K562 (cell line): ENCODE measurements around the gene CNDP2. TPM values are rescaled to one million over a fixed set of nuclear protein-coding genes. Genes with fewer than 3 reads are reported as not detected.

Experiments used
- BDP1 ChIP-seq: IDR thresholded peaks from 3 replicates; pipeline ENCODE4 v1.6.1; 2011; ENCODE audit not compliant: insufficient read length, insufficient read depth
- BRF1 ChIP-seq: IDR thresholded peaks from 3 replicates; pipeline ENCODE4 v1.6.1; 2011; ENCODE audit warnings: borderline replicate concordance, mild to moderate bottlenecking; ENCODE audit not compliant: insufficient read length; ENCODE audit errors: extremely low read depth
- JUN ChIP-seq, 2 experiments: sonication (generic) in 1 of 2; formaldehyde crosslinking in 1 of 2; IDR thresholded peaks; 2 replicates each; pipeline versions ENCODE4 v1.6.1 to v1.8.0; 2012 to 2022; ENCODE audit warnings: borderline replicate concordance in 2 of 2, mild to moderate bottlenecking in 2 of 2, improper control_type of control experiment in 1 of 2, low read depth in 1 of 2, low read length in 1 of 2, missing genetic modification reagents in 1 of 2
- POLR2A ChIP-seq: fragments of 450-650 bp; conservative IDR thresholded peaks from 2 replicates; pipeline ENCODE4 v1.6.1; 2016
- SAP30 ChIP-seq: fragments of 200-600 bp; sonication (generic); IDR thresholded peaks from 2 replicates; pipeline ENCODE4 v1.6.1; 2012; ENCODE audit warnings: borderline replicate concordance, low read depth, mild to moderate bottlenecking, moderate library complexity, low read length, control low read depth, inconsistent platforms; ENCODE audit not compliant: insufficient read depth, poor library complexity, severe bottlenecking
- SP1 ChIP-seq: sonication (generic); formaldehyde crosslinking; IDR thresholded peaks from 2 replicates; pipeline ENCODE4 v1.8.1; 2022; ENCODE audit warnings: mild to moderate bottlenecking, missing genetic modification reagents
- YBX1 ChIP-seq: fragments of 450-650 bp; IDR thresholded peaks from 2 replicates; pipeline ENCODE4 v1.7.1; 2016; ENCODE audit warnings: mild to moderate bottlenecking
- polyA plus RNA-seq, 8 experiments: library from polyadenylated mRNA; depleted of rRNA in 4 of 8; stranded (reverse) in 5 of 8; unstranded in 3 of 8; fragments of >200 nt; fragmentation: Nextera tagmentation in 2 of 8; fragmentation: Illumina TruSeq in 1 of 8; extraction: Ambion mirVana in 2 of 8; extraction: Trizol in 1 of 8; gene quantifications; 2 replicates each; pipeline versions ENCODE4 v1.2.1 to v1.2.3, GENCODE V29; 2011 to 2014; ENCODE audit warnings: inconsistent platforms in 1 of 8, missing spikeins in 1 of 8
- total RNA-seq, 7 experiments: library from RNA; depleted of rRNA in 6 of 7; stranded (reverse); fragments of >200 nt in 6 of 7; fragmentation: Illumina TruSeq in 2 of 7; extraction: Trizol in 2 of 7; gene quantifications; 2 replicates each; pipeline versions ENCODE4 v1.2.1 to v1.2.3, GENCODE V29; 2011 to 2021; ENCODE audit warnings: low replicate concordance in 1 of 7
- TF ChIP-seq, protein P1 (sequence below): sonication (generic); formaldehyde crosslinking; IDR thresholded peaks from 2 replicates; pipeline ENCODE4 v1.8.0; 2023; ENCODE audit warnings: mild to moderate bottlenecking, missing genetic modification reagents
- TF ChIP-seq, protein P2 (sequence below): fragments of 450-650 bp; IDR thresholded peaks from 2 replicates; pipeline ENCODE4 v1.6.1; 2017; ENCODE audit warnings: antibody characterized with exemption, mild to moderate bottlenecking
- TF ChIP-seq, protein P3 (sequence below): fragments of 150-350 bp; IDR thresholded peaks from 2 replicates; pipeline ENCODE4 v1.6.1; 2014; ENCODE audit warnings: low read depth, mild to moderate bottlenecking, low read length, borderline replicate concordance
- TF ChIP-seq, protein P4 (sequence below), 2 experiments: IDR thresholded peaks; 2 replicates each; pipeline ENCODE4 v1.6.1; 2011; ENCODE audit warnings: borderline replicate concordance in 1 of 2, control low read depth in 1 of 2, low read depth in 1 of 2, low read length in 1 of 2, mild to moderate bottlenecking in 1 of 2, mixed read lengths in 1 of 2, moderate library complexity in 1 of 2; ENCODE audit not compliant: insufficient read depth in 1 of 2, insufficient read length in 1 of 2, poor library complexity in 1 of 2, severe bottlenecking in 1 of 2; ENCODE audit errors: extremely low read depth in 1 of 2
- TF ChIP-seq, protein P5 (sequence below): fragments of 250-450 bp; sonication (Bioruptor Pico); IDR thresholded peaks from 2 replicates; pipeline ENCODE4 v1.8.0; 2021; ENCODE audit warnings: mild to moderate bottlenecking, moderate library complexity

CNDP2 gene
- total and polyA plus RNA-seq, 9 of the 15 experiments (the other 6 are each of a cell fraction or from before 2014, with no cell fraction given), result 34.1 to 128 (median 53.8) TPM

DNA sequence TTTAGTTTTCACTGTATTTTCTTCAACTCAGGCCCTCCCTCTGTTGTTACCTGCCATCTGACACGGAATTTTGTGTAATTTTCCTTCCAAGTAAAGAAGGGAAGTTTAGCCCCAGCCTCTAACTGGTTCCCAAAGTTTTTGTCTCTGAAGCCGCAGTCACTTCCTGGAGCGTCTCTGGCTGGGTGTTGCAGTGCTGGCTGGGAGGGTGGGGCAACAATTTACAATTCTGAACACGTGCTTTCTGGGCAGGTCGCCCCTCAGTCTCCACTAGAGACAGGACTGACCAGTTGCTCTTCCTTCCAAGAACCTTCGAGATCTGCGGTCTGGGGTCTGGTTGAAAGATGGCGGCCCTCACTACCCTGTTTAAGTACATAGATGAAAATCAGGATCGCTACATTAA lies 3.5 kb downstream of the CNDP2 start (continued):
- TF ChIP-seq, protein P1, sequence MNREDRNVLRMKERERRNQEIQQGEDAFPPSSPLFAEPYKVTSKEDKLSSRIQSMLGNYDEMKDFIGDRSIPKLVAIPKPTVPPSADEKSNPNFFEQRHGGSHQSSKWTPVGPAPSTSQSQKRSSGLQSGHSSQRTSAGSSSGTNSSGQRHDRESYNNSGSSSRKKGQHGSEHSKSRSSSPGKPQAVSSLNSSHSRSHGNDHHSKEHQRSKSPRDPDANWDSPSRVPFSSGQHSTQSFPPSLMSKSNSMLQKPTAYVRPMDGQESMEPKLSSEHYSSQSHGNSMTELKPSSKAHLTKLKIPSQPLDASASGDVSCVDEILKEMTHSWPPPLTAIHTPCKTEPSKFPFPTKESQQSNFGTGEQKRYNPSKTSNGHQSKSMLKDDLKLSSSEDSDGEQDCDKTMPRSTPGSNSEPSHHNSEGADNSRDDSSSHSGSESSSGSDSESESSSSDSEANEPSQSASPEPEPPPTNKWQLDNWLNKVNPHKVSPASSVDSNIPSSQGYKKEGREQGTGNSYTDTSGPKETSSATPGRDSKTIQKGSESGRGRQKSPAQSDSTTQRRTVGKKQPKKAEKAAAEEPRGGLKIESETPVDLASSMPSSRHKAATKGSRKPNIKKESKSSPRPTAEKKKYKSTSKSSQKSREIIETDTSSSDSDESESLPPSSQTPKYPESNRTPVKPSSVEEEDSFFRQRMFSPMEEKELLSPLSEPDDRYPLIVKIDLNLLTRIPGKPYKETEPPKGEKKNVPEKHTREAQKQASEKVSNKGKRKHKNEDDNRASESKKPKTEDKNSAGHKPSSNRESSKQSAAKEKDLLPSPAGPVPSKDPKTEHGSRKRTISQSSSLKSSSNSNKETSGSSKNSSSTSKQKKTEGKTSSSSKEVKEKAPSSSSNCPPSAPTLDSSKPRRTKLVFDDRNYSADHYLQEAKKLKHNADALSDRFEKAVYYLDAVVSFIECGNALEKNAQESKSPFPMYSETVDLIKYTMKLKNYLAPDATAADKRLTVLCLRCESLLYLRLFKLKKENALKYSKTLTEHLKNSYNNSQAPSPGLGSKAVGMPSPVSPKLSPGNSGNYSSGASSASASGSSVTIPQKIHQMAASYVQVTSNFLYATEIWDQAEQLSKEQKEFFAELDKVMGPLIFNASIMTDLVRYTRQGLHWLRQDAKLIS, result no peak
- TF ChIP-seq, protein P2, sequence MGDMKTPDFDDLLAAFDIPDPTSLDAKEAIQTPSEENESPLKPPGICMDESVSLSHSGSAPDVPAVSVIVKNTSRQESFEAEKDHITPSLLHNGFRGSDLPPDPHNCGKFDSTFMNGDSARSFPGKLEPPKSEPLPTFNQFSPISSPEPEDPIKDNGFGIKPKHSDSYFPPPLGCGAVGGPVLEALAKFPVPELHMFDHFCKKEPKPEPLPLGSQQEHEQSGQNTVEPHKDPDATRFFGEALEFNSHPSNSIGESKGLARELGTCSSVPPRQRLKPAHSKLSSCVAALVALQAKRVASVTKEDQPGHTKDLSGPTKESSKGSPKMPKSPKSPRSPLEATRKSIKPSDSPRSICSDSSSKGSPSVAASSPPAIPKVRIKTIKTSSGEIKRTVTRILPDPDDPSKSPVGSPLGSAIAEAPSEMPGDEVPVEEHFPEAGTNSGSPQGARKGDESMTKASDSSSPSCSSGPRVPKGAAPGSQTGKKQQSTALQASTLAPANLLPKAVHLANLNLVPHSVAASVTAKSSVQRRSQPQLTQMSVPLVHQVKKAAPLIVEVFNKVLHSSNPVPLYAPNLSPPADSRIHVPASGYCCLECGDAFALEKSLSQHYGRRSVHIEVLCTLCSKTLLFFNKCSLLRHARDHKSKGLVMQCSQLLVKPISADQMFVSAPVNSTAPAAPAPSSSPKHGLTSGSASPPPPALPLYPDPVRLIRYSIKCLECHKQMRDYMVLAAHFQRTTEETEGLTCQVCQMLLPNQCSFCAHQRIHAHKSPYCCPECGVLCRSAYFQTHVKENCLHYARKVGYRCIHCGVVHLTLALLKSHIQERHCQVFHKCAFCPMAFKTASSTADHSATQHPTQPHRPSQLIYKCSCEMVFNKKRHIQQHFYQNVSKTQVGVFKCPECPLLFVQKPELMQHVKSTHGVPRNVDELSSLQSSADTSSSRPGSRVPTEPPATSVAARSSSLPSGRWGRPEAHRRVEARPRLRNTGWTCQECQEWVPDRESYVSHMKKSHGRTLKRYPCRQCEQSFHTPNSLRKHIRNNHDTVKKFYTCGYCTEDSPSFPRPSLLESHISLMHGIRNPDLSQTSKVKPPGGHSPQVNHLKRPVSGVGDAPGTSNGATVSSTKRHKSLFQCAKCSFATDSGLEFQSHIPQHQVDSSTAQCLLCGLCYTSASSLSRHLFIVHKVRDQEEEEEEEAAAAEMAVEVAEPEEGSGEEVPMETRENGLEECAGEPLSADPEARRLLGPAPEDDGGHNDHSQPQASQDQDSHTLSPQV, result no peak
- TF ChIP-seq, protein P3, sequence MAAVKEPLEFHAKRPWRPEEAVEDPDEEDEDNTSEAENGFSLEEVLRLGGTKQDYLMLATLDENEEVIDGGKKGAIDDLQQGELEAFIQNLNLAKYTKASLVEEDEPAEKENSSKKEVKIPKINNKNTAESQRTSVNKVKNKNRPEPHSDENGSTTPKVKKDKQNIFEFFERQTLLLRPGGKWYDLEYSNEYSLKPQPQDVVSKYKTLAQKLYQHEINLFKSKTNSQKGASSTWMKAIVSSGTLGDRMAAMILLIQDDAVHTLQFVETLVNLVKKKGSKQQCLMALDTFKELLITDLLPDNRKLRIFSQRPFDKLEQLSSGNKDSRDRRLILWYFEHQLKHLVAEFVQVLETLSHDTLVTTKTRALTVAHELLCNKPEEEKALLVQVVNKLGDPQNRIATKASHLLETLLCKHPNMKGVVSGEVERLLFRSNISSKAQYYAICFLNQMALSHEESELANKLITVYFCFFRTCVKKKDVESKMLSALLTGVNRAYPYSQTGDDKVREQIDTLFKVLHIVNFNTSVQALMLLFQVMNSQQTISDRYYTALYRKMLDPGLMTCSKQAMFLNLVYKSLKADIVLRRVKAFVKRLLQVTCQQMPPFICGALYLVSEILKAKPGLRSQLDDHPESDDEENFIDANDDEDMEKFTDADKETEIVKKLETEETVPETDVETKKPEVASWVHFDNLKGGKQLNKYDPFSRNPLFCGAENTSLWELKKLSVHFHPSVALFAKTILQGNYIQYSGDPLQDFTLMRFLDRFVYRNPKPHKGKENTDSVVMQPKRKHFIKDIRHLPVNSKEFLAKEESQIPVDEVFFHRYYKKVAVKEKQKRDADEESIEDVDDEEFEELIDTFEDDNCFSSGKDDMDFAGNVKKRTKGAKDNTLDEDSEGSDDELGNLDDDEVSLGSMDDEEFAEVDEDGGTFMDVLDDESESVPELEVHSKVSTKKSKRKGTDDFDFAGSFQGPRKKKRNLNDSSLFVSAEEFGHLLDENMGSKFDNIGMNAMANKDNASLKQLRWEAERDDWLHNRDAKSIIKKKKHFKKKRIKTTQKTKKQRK, result no peak
- TF ChIP-seq POLR2A (peak; percentile 61), SAP30 (no peak), JUN (IDR thresholded peaks at IDR 0.05; ENCODE audit: borderline replicate concordance, low read depth, low read length) (no peak), JUN (CRISPR knock-in tag; IDR thresholded peaks at IDR 0.05; ENCODE audit: borderline replicate concordance) (no peak), SP1 (no peak), YBX1 (no peak), BDP1 (no peak), BRF1 (no peak)
- TF ChIP-seq, protein P4, sequence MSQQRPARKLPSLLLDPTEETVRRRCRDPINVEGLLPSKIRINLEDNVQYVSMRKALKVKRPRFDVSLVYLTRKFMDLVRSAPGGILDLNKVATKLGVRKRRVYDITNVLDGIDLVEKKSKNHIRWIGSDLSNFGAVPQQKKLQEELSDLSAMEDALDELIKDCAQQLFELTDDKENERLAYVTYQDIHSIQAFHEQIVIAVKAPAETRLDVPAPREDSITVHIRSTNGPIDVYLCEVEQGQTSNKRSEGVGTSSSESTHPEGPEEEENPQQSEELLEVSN (IDR thresholded peaks at IDR 0.05; ENCODE audit: borderline replicate concordance in 1 of 2, extremely low read depth in 1 of 2, insufficient read depth in 1 of 2, insufficient read length in 1 of 2, low read depth in 1 of 2, low read length in 1 of 2, poor library complexity in 1 of 2, severe bottlenecking in 1 of 2), result peak in 1 of 2 experiments; percentile 60
- TF ChIP-seq, protein P5, sequence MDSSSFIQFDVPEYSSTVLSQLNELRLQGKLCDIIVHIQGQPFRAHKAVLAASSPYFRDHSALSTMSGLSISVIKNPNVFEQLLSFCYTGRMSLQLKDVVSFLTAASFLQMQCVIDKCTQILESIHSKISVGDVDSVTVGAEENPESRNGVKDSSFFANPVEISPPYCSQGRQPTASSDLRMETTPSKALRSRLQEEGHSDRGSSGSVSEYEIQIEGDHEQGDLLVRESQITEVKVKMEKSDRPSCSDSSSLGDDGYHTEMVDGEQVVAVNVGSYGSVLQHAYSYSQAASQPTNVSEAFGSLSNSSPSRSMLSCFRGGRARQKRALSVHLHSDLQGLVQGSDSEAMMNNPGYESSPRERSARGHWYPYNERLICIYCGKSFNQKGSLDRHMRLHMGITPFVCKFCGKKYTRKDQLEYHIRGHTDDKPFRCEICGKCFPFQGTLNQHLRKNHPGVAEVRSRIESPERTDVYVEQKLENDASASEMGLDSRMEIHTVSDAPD (CRISPR knock-in tag), result no peak
